HEK293 (cell line): Measurements from ENCODE around the gene HRG.

Experiments used
- CTCF ChIA-PET: fragments of 350-600 bp; formaldehyde crosslinking; extraction: SDS; loops from one replicate; lab custom pipeline; 2021; ENCODE audit warnings: antibody characterized with exemption; lab: Yijun Ruan, JAX
- POLR2A ChIA-PET: fragments of 300-600 bp; formaldehyde crosslinking; extraction: SDS; loops from one replicate; lab custom pipeline; 2020; ENCODE audit warnings: antibody characterized with exemption, inconsistent platforms; lab: Yijun Ruan, JAX
- H3K27ac ChIP-seq: fragments of 200-500 bp; sonication (Bioruptor generic); 2 replicates; pipeline ENCODE4 v1.5.1; 2014; ENCODE audit warnings: low read depth, low read length, control low read depth, inconsistent platforms; ENCODE audit errors: extremely low read depth
- H3K36me3 ChIP-seq, 2 experiments: fragments of 200-500 bp in 1 of 2; sonication (Bioruptor generic) in 1 of 2; 1 replicate in 1 of 2; 2 replicates in 1 of 2; pipeline ENCODE4 v1.5.1; 2014 to 2017; ENCODE audit warnings: inconsistent platforms in 2 of 2, low read length in 2 of 2; ENCODE audit not compliant: control insufficient read depth in 2 of 2, insufficient read depth in 1 of 2
- H3K4me1 ChIP-seq: fragments of 200-500 bp; sonication (Bioruptor generic); 2 replicates; pipeline ENCODE4 v1.5.1; 2014; ENCODE audit warnings: mild to moderate bottlenecking, low read length, inconsistent platforms; ENCODE audit not compliant: control insufficient read depth, insufficient read depth
- H3K4me3 ChIP-seq: 2 replicates; pipeline ENCODE4 v1.5.1; 2011; ENCODE audit warnings: low read depth, mild to moderate bottlenecking, control low read depth, low read length, moderate library complexity
- H3K9me3 ChIP-seq: fragments of 200-500 bp; sonication (Bioruptor generic); 2 replicates; pipeline ENCODE4 v1.5.1; 2014; ENCODE audit warnings: low read depth, low read length, inconsistent platforms; ENCODE audit not compliant: control insufficient read depth, insufficient read depth
- KLF10 ChIP-seq: fragments of 450-650 bp; IDR thresholded peaks from 2 replicates; pipeline ENCODE4 v1.5.1; 2018; ENCODE audit warnings: missing biosample characterization, mild to moderate bottlenecking, missing genetic modification characterization
- MZF1 ChIP-seq: fragments of 450-650 bp; formaldehyde crosslinking; IDR thresholded peaks from 2 replicates; pipeline ENCODE4 v1.5.1; 2017; ENCODE audit warnings: missing biosample characterization, missing genetic modification characterization, borderline replicate concordance
- PRDM1 ChIP-seq: fragments of 450-650 bp; formaldehyde crosslinking; IDR thresholded peaks from 2 replicates; pipeline ENCODE4; 2016; ENCODE audit warnings: missing biosample characterization, missing genetic modification characterization
- SP7 ChIP-seq: fragments of 450-650 bp; formaldehyde crosslinking; IDR thresholded peaks from 2 replicates; pipeline ENCODE4 v1.5.1; 2016; ENCODE audit warnings: missing biosample characterization, missing genetic modification characterization
- YY1 ChIP-seq: fragments of 450-650 bp; formaldehyde crosslinking; IDR thresholded peaks from 2 replicates; pipeline ENCODE4 v1.5.1; 2018; ENCODE audit warnings: missing biosample characterization, missing genetic modification characterization
- YY2 ChIP-seq: fragments of 450-650 bp; formaldehyde crosslinking; IDR thresholded peaks from 2 replicates; pipeline ENCODE4 v1.5.1; 2016; ENCODE audit warnings: missing biosample characterization, missing genetic modification characterization
- ZNF292 ChIP-seq: fragments of 450-650 bp; formaldehyde crosslinking; IDR thresholded peaks from 2 replicates; pipeline ENCODE4 v1.5.1; 2016; ENCODE audit warnings: low read depth, missing biosample characterization, missing genetic modification characterization, borderline replicate concordance
- ZNF426 ChIP-seq: fragments of 450-650 bp; formaldehyde crosslinking; IDR thresholded peaks from 2 replicates; pipeline ENCODE4 v1.5.1; 2017; ENCODE audit warnings: missing biosample characterization, missing genetic modification characterization, mild to moderate bottlenecking, inconsistent platforms, moderate library complexity
- ZNF610 ChIP-seq: fragments of 450-650 bp; formaldehyde crosslinking; IDR thresholded peaks from 2 replicates; pipeline ENCODE4 v1.5.1; 2016; ENCODE audit warnings: missing biosample characterization, missing genetic modification characterization, borderline replicate concordance
- ZNF664 ChIP-seq: fragments of 450-650 bp; formaldehyde crosslinking; IDR thresholded peaks from 2 replicates; pipeline ENCODE4 v1.5.1; 2016; ENCODE audit warnings: missing biosample characterization, missing genetic modification characterization
- ZNF792 ChIP-seq: fragments of 450-650 bp; formaldehyde crosslinking; IDR thresholded peaks from 2 replicates; pipeline ENCODE4 v1.5.1; 2016; ENCODE audit warnings: missing biosample characterization, missing genetic modification characterization
- TF ChIP-seq, protein P1 (sequence below): fragments of 450-650 bp; formaldehyde crosslinking; IDR thresholded peaks from 2 replicates; pipeline ENCODE4 v1.5.1; 2016; ENCODE audit warnings: missing biosample characterization, missing genetic modification characterization
- TF ChIP-seq, protein P2 (sequence below): fragments of 450-650 bp; IDR thresholded peaks from 2 replicates; pipeline ENCODE4 v1.5.1; 2018; ENCODE audit warnings: missing biosample characterization, missing genetic modification characterization
- TF ChIP-seq, protein P3 (sequence below): fragments of 450-650 bp; formaldehyde crosslinking; IDR thresholded peaks from 2 replicates; pipeline ENCODE4 v1.5.1; 2017; ENCODE audit warnings: missing biosample characterization, mild to moderate bottlenecking, missing genetic modification characterization, moderate library complexity
- TF ChIP-seq, protein P4 (sequence below): sonication (generic); formaldehyde crosslinking; IDR thresholded peaks from 2 replicates; pipeline ENCODE4 v1.8.1; 2022; ENCODE audit warnings: mild to moderate bottlenecking, moderate library complexity, missing genetic modification reagents
- TF ChIP-seq, protein P5 (sequence below): fragments of 450-650 bp; formaldehyde crosslinking; IDR thresholded peaks from 2 replicates; pipeline ENCODE4 v1.5.1; 2016; ENCODE audit warnings: missing biosample characterization, missing genetic modification characterization
- TF ChIP-seq, protein P6 (sequence below): fragments of 450-650 bp; formaldehyde crosslinking; IDR thresholded peaks from 2 replicates; pipeline ENCODE4 v1.5.1; 2016; ENCODE audit warnings: missing biosample characterization, missing genetic modification characterization, borderline replicate concordance
- TF ChIP-seq, protein P7 (sequence below): fragments of 450-650 bp; formaldehyde crosslinking; IDR thresholded peaks from 2 replicates; pipeline ENCODE4 v1.5.1; 2016; ENCODE audit warnings: missing biosample characterization, missing genetic modification characterization
- TF ChIP-seq, protein P8 (sequence below): fragments of 450-650 bp; formaldehyde crosslinking; conservative IDR thresholded peaks from 2 replicates; pipeline ENCODE4 v1.5.1; 2016; ENCODE audit warnings: low read depth, missing biosample characterization, missing genetic modification characterization

HRG gene

DNA sequence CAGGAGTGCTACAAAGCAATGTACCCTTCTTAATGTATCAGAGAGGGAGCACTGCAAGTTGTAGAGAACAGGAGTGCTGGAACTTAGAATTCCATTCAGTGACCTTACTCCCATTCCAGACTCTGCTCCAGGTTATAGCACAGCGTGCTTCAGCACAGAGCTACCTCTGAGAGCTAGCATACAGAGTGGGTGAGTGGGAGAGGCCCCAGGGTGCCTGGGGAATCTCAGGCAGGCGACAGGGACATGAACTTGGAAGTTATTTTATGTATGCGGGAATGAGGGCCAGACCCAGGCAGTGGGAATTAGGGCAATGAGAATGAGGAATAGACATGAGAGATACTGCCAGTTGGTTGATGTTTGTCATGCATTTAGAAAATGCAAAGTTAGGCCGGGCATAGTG, 47.7 kb downstream of the HRG start (continued):
- no peak for TF ChIP-seq YY1 (tag by site-specific recombination)
- TF ChIP-seq YY2 (tag by site-specific recombination) = no peak
- TF ChIP-seq KLF10 = no peak
- TF ChIP-seq, protein P1, sequence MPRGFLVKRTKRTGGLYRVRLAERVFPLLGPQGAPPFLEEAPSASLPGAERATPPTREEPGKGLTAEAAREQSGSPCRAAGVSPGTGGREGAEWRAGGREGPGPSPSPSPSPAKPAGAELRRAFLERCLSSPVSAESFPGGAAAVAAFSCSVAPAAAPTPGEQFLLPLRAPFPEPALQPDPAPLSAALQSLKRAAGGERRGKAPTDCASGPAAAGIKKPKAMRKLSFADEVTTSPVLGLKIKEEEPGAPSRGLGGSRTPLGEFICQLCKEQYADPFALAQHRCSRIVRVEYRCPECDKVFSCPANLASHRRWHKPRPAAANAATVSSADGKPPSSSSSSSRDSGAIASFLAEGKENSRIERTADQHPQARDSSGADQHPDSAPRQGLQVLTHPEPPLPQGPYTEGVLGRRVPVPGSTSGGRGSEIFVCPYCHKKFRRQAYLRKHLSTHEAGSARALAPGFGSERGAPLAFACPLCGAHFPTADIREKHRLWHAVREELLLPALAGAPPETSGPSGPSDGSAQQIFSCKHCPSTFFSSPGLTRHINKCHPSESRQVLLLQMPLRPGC (tag by site-specific recombination) = no peak
- TF ChIP-seq, protein P2, sequence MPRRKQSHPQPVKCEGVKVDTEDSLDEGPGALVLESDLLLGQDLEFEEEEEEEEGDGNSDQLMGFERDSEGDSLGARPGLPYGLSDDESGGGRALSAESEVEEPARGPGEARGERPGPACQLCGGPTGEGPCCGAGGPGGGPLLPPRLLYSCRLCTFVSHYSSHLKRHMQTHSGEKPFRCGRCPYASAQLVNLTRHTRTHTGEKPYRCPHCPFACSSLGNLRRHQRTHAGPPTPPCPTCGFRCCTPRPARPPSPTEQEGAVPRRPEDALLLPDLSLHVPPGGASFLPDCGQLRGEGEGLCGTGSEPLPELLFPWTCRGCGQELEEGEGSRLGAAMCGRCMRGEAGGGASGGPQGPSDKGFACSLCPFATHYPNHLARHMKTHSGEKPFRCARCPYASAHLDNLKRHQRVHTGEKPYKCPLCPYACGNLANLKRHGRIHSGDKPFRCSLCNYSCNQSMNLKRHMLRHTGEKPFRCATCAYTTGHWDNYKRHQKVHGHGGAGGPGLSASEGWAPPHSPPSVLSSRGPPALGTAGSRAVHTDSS (tag by site-specific recombination) = no peak
- TF ChIP-seq, all 188 proteins: peak for 0

DNA sequence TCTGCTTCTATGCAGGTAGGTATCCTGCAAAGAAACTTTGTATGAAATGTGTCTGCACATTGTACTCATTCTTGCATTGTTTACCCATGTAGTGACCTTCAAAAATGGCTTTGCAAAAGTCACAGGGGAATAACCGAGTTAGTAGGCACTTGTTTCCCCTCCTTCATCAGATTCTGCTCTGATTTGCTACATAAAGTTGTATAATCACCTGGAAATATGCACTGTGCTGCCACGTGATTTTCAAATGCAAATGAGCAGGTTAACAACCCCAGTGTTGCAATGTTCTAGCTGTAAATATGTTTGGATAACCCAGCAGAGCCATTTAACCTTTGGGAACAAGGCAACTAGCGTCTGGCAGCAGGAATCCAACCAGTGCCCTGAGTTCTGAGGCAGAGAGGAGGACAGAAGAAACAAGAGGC, 51.2 kb downstream of the HRG start, which contains the start of gene KNG1:
KNG1 (plus strand) TSS at position 321 of the 419 bp plus-strand sequence. CDS start 184 bp downstream, outside the sequence.
- ChIA-PET CTCF (no interaction called here), POLR2A (no interaction called here)
- no peak within 1 kb of the TSS for H3K4me3 ChIP-seq
- H3K27ac ChIP-seq = no peak within 1 kb of the TSS
- H3K36me3 ChIP-seq = no peaks in the 10 kb centered on the region
- H3K4me1 ChIP-seq = no peaks in the 10 kb centered on the region
- no peaks in the 10 kb centered on the region for H3K9me3 ChIP-seq
- TF ChIP-seq ZNF292 (tag by site-specific recombination) (no peak), ZNF610 (no peak), ZNF426 (tag by site-specific recombination) (no peak), SP7 (tag by site-specific recombination) (no peak), ZNF664 (tag by site-specific recombination) (no peak), MZF1 (tag by site-specific recombination) (no peak), PRDM1 (tag by site-specific recombination) (no peak), ZNF792 (tag by site-specific recombination) (no peak)
- TF ChIP-seq, protein P3, sequence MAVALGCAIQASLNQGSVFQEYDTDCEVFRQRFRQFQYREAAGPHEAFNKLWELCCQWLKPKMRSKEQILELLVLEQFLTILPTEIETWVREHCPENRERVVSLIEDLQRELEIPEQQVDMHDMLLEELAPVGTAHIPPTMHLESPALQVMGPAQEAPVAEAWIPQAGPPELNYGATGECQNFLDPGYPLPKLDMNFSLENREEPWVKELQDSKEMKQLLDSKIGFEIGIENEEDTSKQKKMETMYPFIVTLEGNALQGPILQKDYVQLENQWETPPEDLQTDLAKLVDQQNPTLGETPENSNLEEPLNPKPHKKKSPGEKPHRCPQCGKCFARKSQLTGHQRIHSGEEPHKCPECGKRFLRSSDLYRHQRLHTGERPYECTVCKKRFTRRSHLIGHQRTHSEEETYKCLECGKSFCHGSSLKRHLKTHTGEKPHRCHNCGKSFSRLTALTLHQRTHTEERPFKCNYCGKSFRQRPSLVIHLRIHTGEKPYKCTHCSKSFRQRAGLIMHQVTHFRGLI (tag by site-specific recombination) = no peak
- TF ChIP-seq, protein P4, sequence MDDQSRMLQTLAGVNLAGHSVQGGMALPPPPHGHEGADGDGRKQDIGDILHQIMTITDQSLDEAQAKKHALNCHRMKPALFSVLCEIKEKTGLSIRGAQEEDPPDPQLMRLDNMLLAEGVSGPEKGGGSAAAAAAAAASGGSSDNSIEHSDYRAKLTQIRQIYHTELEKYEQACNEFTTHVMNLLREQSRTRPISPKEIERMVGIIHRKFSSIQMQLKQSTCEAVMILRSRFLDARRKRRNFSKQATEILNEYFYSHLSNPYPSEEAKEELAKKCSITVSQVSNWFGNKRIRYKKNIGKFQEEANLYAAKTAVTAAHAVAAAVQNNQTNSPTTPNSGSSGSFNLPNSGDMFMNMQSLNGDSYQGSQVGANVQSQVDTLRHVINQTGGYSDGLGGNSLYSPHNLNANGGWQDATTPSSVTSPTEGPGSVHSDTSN = no peak
- TF ChIP-seq, protein P5, sequence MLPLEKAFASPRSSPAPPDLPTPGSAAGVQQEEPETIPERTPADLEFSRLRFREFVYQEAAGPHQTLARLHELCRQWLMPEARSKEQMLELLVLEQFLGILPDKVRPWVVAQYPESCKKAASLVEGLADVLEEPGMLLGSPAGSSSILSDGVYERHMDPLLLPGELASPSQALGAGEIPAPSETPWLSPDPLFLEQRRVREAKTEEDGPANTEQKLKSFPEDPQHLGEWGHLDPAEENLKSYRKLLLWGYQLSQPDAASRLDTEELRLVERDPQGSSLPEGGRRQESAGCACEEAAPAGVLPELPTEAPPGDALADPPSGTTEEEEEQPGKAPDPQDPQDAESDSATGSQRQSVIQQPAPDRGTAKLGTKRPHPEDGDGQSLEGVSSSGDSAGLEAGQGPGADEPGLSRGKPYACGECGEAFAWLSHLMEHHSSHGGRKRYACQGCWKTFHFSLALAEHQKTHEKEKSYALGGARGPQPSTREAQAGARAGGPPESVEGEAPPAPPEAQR = no peak
- TF ChIP-seq, protein P6, sequence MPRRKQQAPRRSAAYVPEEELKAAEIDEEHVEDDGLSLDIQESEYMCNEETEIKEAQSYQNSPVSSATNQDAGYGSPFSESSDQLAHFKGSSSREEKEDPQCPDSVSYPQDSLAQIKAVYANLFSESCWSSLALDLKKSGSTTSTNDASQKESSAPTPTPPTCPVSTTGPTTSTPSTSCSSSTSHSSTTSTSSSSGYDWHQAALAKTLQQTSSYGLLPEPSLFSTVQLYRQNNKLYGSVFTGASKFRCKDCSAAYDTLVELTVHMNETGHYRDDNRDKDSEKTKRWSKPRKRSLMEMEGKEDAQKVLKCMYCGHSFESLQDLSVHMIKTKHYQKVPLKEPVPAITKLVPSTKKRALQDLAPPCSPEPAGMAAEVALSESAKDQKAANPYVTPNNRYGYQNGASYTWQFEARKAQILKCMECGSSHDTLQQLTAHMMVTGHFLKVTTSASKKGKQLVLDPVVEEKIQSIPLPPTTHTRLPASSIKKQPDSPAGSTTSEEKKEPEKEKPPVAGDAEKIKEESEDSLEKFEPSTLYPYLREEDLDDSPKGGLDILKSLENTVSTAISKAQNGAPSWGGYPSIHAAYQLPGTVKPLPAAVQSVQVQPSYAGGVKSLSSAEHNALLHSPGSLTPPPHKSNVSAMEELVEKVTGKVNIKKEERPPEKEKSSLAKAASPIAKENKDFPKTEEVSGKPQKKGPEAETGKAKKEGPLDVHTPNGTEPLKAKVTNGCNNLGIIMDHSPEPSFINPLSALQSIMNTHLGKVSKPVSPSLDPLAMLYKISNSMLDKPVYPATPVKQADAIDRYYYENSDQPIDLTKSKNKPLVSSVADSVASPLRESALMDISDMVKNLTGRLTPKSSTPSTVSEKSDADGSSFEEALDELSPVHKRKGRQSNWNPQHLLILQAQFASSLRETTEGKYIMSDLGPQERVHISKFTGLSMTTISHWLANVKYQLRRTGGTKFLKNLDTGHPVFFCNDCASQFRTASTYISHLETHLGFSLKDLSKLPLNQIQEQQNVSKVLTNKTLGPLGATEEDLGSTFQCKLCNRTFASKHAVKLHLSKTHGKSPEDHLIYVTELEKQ (tag by site-specific recombination) = no peak
- TF ChIP-seq, protein P7, sequence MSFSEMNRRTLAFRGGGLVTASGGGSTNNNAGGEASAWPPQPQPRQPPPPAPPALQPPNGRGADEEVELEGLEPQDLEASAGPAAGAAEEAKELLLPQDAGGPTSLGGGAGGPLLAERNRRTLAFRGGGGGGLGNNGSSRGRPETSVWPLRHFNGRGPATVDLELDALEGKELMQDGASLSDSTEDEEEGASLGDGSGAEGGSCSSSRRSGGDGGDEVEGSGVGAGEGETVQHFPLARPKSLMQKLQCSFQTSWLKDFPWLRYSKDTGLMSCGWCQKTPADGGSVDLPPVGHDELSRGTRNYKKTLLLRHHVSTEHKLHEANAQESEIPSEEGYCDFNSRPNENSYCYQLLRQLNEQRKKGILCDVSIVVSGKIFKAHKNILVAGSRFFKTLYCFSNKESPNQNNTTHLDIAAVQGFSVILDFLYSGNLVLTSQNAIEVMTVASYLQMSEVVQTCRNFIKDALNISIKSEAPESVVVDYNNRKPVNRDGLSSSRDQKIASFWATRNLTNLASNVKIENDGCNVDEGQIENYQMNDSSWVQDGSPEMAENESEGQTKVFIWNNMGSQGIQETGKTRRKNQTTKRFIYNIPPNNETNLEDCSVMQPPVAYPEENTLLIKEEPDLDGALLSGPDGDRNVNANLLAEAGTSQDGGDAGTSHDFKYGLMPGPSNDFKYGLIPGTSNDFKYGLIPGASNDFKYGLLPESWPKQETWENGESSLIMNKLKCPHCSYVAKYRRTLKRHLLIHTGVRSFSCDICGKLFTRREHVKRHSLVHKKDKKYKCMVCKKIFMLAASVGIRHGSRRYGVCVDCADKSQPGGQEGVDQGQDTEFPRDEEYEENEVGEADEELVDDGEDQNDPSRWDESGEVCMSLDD (tag by site-specific recombination) = no peak
- TF ChIP-seq, protein P8, sequence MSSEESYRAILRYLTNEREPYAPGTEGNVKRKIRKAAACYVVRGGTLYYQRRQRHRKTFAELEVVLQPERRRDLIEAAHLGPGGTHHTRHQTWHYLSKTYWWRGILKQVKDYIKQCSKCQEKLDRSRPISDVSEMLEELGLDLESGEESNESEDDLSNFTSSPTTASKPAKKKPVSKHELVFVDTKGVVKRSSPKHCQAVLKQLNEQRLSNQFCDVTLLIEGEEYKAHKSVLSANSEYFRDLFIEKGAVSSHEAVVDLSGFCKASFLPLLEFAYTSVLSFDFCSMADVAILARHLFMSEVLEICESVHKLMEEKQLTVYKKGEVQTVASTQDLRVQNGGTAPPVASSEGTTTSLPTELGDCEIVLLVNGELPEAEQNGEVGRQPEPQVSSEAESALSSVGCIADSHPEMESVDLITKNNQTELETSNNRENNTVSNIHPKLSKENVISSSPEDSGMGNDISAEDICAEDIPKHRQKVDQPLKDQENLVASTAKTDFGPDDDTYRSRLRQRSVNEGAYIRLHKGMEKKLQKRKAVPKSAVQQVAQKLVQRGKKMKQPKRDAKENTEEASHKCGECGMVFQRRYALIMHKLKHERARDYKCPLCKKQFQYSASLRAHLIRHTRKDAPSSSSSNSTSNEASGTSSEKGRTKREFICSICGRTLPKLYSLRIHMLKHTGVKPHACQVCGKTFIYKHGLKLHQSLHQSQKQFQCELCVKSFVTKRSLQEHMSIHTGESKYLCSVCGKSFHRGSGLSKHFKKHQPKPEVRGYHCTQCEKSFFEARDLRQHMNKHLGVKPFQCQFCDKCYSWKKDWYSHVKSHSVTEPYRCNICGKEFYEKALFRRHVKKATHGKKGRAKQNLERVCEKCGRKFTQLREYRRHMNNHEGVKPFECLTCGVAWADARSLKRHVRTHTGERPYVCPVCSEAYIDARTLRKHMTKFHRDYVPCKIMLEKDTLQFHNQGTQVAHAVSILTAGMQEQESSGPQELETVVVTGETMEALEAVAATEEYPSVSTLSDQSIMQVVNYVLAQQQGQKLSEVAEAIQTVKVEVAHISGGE (tag by site-specific recombination) = no peak
